ENCODE results near the gene GPR37L1. TPM values are rescaled to one million over a fixed set of nuclear protein-coding genes. Genes with fewer than 3 reads are reported as not detected.
A peak's percentile ranks its signal among the peaks of the same experiment; 100 is the strongest.
"Not testable (repeated sequence)": the region's sequence is repeated elsewhere in the genome, so short reads cannot be mapped to it uniquely, and the experiment has no call there.

The GPR37L1 gene
- total RNA-seq, 1 donor from 2014 or later, result not detected

- H3K36me3 Mint-ChIP-seq (ENCODE audit: unreplicated experiment), result peaks cover 2% of the 10 kb centered on the region
- H3K27ac Mint-ChIP-seq (ENCODE audit: unreplicated experiment), result peak overlapping the region; percentile 84
- no peaks in the 10 kb centered on the region for H3K27me3 Mint-ChIP-seq (ENCODE audit: unreplicated experiment)
- H3K4me1 Mint-ChIP-seq (ENCODE audit: unreplicated experiment), result peaks cover 24% of the 10 kb centered on the region
- TF ChIP-seq CTCF (IDR thresholded peaks at IDR 0.05), result no peak
- DNase-seq (ENCODE audit: extremely low spot score, unreplicated experiment), result no peak
- no peaks in the 10 kb centered on the region for H3K9me3 Mint-ChIP-seq (ENCODE audit: unreplicated experiment)
- peak overlapping the region; percentile 84 for H3K4me3 Mint-ChIP-seq (ENCODE audit: unreplicated experiment)
Measured at GRCh38 chr1:202143011-202143767, 20.5 kb downstream of the GPR37L1 start.

GRCh38 chr1:202143768-202144401, 21.2 kb downstream of the GPR37L1 start:
- no peak for DNase-seq (ENCODE audit: extremely low spot score, unreplicated experiment)
- Mint-ChIP-seq H3K27ac (ENCODE audit: unreplicated experiment) (peak overlapping the region; percentile 84), H3K9me3 (ENCODE audit: unreplicated experiment) (no peaks in the 10 kb centered on the region), H3K36me3 (ENCODE audit: unreplicated experiment) (peaks cover 2% of the 10 kb centered on the region), H3K27me3 (ENCODE audit: unreplicated experiment) (no peaks in the 10 kb centered on the region), H3K4me3 (ENCODE audit: unreplicated experiment) (peak overlapping the region; percentile 84), H3K4me1 (ENCODE audit: unreplicated experiment) (peaks cover 24% of the 10 kb centered on the region)
- no peak for TF ChIP-seq CTCF (IDR thresholded peaks at IDR 0.05)

- peaks cover 24% of the 10 kb centered on the region for H3K4me1 Mint-ChIP-seq (ENCODE audit: unreplicated experiment)
Measured at GRCh38 chr1:202144402-202145067, 21.8 kb downstream of the GPR37L1 start, which contains the start of gene ARL8A. TSS of gene ARL8A (minus strand) at chr1:202144737. CDS start at chr1:202144572, 165 bp downstream.

GRCh38 chr1:202145068-202145743, 22.5 kb downstream of the GPR37L1 start:
- Mint-ChIP-seq H3K27me3 (ENCODE audit: unreplicated experiment) (no peaks in the 10 kb centered on the region), H3K36me3 (ENCODE audit: unreplicated experiment) (no peaks in the 10 kb centered on the region), H3K4me1 (ENCODE audit: unreplicated experiment) (peaks cover 24% of the 10 kb centered on the region)

More at GRCh38 chr1:202144402-202145067, 21.8 kb downstream of the GPR37L1 start, which contains the start of gene ARL8A:
- Mint-ChIP-seq H3K27me3 (ENCODE audit: unreplicated experiment) (no peaks in the 10 kb centered on the region), H3K9me3 (ENCODE audit: unreplicated experiment) (no peaks in the 10 kb centered on the region), H3K27ac (ENCODE audit: unreplicated experiment) (peak within 1 kb of the TSS; percentile 84), H3K4me3 (ENCODE audit: unreplicated experiment) (peak within 1 kb of the TSS; percentile 84), H3K36me3 (ENCODE audit: unreplicated experiment) (no peaks in the 10 kb centered on the region)
- no peak for TF ChIP-seq CTCF (IDR thresholded peaks at IDR 0.05)
- DNase-seq (ENCODE audit: extremely low spot score, unreplicated experiment), result peak; percentile 88

GRCh38 chr1:202145744-202146140, 23.0 kb downstream of the GPR37L1 start:
- not testable (repeated sequence) for H3K9me3 Mint-ChIP-seq (ENCODE audit: unreplicated experiment); H3K36me3 Mint-ChIP-seq (ENCODE audit: unreplicated experiment); DNase-seq (ENCODE audit: extremely low spot score, unreplicated experiment); H3K27me3 Mint-ChIP-seq (ENCODE audit: unreplicated experiment)
- Mint-ChIP-seq H3K4me1 (ENCODE audit: unreplicated experiment) (peaks cover 24% of the 10 kb centered on the region), H3K27ac (ENCODE audit: unreplicated experiment) (peak overlapping the region; percentile 77), H3K4me3 (ENCODE audit: unreplicated experiment) (peak overlapping the region; percentile 77)

More at GRCh38 chr1:202145068-202145743, 22.5 kb downstream of the GPR37L1 start:
- Mint-ChIP-seq H3K27ac (ENCODE audit: unreplicated experiment) (peak overlapping the region; percentile 77), H3K9me3 (ENCODE audit: unreplicated experiment) (no peaks in the 10 kb centered on the region), H3K4me3 (ENCODE audit: unreplicated experiment) (peak overlapping the region; percentile 77)
- TF ChIP-seq CTCF (IDR thresholded peaks at IDR 0.05), result no peak
- DNase-seq (ENCODE audit: extremely low spot score, unreplicated experiment), result no peak

Measured in osteocyte (in vitro differentiated cells).